ENCODE measurements around the gene FOXP4.

The FOXP4 gene

DNA sequence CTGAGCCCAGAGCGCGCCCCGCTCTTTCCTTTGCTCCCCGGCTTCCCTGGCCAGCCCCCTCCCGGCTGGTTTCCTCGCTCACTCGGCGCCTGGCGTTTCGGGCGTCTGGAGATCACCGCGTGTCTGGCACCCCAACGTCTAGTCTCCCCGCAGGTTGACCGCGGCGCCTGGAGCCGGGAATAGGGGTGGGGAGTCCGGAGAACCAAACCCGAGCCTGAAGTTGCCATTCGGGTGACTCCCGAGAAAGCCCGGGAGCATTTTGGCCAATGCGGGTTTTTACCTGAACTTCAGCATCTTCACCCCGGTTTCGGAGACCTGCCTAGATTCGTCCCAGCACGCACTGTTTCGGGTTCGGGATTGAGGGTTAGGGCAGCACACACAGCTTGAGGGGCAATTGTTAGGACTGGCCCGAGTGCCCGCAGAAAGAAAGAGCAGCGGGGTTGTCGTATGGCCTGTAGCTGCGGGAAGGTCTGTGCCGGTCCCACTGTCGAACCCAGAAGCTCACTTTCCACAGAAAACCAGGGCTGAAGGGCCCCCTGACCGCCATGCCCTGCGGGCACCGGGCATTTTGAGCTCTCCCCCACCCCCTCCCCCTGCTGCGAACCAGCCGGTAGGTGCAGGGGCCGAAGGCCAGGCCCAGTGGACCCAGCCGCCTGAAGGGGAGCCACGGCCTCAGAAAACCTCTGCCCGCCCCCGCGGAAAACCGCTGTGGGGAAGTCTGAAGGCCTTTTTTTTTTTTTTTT is 2.1 kb downstream of the FOXP4 start:
- peak; percentile 13 for DNase-seq

DNA sequence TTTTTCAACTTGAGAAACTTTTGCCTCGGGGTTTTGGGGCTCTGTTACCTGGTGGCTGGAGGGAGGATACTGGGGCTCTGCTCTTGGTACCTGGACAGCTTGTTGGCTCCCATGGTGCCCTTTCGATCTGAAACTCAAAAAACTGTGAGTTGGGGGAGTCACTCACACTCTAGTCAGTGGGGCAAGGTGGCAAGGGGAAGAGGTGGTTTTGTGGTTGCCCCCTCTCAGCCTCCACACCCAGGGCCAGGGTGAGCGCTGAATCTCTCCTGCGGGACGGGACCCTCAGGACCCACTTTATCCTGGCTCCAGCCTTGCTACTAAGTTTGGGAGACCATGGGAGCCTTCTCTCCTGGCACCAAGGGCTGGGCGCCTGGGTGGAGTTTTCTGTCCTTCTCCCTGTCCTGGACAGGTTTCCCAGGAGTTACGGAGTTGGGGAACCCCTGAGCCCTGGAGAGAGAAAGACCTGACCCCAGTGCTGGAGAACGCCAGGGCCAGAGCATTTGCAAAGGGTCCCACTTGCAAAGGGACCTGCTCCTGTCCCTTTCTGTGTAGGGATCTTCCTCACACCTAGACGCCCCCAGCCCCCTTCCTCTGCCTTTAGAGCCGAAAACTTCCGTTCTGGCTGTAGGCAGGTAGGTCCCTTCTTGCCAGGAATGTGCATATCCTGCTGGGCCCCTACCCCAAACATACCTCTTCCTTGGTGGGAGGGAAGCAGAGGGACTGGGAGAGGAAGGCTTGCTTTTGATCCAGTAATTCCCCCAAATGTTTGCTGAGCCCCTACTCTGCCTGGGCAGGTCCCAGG is 2.9 kb downstream of the FOXP4 start:
- DNase-seq, result no peak

DNA sequence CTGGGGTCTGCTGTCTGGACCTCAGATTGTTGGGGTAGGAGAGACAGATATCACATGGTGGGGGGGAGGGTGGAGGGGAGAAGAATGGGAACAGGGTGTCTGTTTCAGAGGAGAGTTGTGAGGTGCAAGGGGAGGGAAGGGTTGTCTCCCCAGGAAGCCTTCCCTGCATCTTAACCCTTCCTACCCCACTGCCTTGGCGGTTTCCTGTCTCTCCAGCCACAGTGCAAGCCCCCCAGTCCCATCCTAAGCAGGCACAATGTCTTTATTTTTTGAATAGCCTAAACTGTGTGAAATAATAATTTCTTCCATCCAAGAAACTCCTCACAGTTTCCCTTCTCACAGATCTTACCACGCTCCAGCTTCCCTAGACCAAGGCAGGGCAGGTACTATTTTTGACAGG is 3.5 kb downstream of the FOXP4 start:
- DNase-seq, result no peak

DNA sequence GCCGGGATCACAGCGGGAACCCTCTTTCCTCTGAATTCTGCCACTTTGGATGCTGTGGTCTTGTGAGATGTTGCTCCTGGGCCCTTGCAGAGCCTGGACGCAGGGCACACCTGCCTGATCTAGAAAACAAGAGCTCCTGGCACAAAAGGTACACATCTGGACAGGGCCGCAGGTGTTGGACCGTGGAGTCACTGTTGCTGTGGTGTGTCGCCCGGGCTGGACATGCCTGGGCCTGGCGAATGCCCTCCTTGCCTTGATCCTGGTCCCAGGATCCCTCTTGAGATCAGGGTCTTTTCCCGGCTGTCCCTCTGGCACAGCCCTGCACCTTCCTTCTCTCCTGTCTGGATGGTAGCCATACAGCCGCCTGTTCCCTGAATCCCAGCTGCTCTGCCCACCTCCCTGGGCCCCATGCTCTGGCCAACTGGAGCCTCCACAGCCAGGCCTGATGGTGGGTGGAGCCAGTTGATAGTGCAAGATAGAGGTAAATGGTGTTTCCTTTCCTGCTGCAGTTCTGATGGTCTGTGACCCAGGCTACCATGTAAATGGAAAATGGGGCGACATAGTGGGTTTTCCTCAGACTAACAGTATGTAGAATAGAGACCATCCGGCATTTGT is 5.0 kb downstream of the FOXP4 start:
- DNase-seq, result no peak

DNA sequence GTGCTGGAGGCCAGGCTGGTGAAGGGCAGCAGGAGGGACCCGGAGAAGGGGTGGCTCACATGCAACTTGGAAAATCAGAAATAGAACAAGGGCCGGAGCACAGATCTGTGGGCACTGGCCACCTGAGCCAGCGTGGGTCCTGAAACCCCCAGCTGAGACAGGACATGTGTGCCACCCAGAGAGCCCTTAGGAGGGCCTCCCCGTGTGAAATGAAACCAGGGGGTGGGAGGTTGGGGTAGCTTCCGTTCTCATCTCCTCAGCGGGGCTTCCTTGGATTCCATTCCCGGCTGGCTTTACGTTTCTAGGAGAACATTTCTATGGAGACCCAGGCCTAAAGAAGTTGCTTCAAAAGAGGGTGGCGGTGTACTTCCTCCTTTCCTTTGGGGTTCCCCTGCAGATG is 5.7 kb downstream of the FOXP4 start:
- no peak for DNase-seq

DNA sequence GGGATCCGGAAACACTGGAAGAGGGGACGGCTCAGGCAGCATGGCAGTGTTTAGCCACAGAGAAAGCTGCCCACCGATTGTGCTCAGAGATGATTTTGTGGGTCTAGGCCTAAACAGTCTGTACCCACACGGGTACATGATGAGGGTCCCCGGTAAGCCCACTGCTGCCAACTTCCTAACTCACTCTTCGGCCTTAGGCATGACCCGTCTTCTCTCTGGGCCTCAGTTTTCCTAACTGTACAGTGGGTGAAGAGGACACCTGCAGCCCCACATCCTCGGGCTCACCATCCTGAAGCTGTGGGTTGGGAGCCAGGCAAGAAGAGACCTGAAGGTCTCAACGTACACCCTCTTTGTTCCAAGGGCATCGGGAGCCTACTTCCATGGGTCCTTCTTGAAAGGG is 6.5 kb downstream of the FOXP4 start:
- DNase-seq, result no peak

DNA sequence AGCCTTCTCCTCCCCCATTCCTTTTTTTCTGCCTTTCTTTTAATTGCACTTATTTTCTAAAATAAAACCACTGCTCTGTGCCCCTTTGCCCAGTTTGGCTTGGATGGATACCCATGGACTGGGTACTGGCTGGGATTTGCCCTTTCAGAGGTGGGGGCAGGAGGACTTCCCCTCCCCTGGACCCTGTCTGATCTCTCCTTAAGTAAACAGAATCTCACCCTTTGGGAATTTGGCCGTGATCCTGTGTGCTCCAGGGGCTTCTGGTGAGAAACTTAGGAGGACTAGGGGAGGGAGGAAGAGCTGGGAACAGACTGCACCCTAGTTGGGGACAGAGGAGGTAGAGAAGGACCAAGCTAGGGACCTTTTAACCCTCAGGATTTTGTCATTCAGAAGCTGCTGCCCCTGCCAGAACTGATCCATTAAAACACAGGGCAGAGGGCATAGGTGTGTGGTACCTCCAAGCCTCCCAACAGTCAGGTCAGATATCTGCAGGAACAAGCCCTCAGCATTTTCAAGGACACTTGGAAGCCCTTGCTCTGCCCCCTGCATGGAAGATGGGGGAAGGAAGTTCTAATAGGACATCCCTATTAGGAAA is 7.3 kb downstream of the FOXP4 start:
- no peak for DNase-seq

DNA sequence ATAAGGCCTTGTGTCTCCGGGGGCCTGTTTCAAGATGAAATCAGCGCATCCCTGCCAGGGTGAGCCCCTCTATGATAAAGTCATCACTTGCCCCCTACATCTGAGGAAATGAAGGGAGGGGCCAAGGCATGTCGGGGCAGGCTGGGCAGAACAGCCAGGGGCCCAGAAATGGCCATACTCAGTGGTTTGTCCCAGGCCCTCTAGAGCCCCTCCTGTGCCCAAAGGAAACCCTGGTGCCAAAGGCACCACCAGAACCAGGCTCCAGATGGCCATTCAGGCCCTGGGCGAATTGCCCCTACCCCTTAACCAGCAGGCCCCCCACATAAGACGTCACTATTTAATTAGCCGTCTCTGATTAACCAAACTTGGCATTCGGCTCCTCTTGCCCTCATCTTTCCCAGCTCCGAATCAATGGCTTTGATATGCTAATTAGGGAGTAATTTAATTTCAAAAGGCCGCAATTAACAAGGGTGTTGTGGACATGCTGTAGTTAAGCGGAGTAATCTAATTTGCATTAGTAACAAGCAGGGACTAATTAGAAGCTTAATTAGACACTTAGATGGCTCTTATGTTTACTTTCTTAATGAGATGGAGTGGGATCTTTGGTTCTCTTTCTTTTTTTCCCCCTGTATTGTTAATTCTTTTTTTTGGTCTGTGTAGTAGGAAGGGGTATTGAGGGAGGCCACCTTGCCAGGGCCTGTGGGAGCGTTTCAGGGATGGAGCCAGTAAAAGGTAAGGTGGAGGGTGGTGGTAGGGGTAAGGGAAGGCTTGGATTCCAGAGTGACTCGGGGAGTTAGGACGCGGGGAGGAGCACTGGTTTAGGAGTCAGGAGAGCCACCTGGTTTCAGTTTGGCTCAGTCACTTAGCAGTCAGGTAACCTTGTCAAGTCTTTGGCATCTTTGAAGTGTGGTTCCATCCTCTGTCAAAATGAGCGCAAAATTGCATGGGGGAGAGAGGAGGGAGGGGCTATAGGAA is 9.4 kb downstream of the FOXP4 start:
- no peak for DNase-seq

DNA sequence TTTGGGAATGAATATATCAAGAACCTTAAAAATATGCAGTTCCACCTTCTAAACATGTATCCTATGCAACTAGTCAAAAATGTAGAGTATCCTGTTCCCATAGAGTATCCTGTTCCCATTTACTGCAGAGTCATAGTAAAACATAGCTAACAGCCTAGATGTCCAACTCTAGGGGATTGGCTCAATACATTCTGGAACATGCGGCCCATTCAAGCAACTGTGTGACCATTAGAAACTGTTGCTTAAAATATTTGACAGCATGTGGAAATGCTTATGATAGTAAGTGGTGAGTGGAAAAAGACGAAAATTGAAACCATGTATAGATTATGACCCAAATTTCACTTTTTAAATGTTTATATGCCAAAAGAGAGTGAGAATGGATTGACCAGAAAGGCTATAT is 11.2 kb downstream of the FOXP4 start:
- DNase-seq, result no peak

DNA sequence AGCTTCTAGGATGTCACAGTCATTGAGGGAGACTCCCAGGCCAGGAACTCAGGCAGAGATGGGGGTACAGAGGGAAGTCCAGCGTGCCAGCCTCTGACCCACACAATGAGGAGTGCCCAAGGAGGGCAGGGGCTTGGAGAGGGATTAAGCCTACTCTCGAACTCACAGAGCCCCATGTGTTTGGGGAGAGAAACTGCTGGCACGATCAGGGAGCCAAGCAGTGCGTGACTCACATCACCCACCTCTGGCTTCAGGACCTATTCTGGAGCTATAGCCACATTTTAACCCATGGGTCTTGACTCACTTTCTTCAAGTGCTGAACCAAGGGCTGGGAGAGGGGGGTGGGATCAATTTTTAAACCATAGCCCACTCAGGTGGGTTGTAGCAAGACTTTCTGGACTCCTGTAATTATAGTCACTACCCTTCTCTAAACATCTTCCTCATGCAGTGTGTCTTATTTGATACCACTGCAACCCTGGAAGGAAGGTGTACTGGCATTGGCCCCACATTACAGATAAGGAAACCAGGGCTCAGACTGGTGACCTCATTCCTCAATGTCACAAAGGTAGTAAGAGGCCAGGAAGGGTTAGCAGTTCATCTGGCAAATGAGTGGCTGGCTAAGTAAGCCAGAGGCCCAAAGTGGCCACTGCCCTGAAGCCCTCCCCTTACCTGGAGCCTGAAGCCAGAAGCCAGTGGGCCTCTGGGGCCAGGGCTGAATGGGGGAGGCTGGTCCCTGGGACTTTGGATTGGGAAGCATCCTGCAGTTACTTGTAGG is 12.0 kb downstream of the FOXP4 start:
- no peak for DNase-seq

DNA sequence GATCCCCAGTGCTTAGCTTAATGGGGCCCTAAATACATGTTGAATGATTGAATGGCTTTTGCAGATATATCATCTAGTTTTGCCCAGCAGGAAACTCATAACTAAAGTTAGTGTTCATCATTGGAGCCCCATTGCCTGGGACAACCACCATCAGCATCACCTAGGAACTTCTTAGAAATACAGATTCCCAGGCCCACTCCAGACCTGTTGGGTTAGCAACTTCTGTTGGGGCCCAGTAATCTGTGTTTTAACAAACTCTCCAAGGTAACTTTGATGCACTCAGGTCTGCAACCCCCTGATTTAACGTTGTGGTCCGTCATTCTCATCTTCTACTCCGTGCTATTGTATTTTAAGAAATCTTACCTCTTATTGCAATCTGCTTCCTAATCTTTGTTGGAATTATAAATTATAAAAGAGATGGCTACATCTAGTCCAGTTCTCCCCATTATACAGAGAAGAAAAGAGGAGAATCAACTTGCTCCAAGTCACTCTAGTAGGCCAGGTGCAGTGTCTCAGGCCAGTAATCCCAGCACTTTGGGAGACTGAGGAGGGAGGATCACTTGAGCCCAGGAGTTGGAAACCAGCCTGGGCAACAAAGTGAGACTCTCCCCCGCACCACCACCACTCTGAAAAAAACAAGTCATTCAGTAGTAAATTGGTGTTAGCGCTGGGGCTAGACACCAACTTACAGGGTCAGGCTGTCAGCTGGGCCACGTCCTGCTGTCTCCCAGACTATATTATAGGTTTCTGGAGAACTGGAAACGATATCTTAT is 13.7 kb downstream of the FOXP4 start:
- no peak for DNase-seq

DNA sequence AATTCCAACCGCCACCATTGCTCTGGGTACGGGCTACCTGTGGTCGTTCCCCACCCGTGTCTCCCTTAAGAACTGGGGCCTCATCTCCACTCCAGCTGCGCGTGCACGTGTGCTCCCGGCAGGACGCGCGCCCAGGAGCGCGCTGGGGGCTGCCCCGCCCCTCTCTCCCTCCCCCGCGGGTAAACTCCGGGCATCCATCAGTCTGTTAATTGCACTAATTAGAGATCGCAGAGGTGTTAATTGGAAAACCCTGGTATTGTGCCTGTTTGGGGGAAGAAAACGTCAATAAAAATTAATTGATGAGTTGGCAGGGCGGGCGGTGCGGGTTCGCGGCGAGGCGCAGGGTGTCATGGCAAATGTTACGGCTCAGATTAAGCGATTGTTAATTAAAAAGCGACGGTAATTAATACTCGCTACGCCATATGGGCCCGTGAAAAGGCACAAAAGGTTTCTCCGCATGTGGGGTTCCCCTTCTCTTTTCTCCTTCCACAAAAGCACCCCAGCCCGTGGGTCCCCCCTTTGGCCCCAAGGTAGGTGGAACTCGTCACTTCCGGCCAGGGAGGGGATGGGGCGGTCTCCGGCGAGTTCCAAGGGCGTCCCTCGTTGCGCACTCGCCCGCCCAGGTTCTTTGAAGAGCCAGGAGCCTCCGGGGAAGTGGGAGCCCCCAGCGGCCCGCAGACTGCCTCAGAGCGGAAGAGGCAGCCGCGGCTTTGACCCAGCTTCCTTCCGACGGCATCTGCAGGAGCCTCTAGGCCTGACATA is 14.4 kb downstream of the FOXP4 start:
- peak; percentile 81 for DNase-seq

DNA sequence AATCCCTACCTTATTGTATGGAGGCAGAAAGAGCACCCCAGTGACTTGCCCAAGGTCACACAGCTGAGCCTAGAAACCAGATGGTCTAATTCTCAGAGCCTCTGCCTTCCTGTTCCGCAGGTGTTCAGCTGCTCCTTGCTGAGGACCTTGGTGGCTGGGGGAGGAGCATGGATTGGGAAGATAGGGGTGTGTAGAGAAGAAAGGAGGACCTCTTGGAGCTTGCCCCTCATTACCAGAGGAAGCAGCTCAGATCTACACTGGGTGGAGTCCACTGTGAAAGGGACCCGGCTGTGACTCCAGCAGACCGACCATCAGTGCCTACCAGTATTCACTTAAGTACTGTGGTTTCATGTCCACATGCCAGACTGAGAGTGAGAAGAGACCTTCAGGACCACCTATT is 15.2 kb downstream of the FOXP4 start:
- no peak for DNase-seq

DNA sequence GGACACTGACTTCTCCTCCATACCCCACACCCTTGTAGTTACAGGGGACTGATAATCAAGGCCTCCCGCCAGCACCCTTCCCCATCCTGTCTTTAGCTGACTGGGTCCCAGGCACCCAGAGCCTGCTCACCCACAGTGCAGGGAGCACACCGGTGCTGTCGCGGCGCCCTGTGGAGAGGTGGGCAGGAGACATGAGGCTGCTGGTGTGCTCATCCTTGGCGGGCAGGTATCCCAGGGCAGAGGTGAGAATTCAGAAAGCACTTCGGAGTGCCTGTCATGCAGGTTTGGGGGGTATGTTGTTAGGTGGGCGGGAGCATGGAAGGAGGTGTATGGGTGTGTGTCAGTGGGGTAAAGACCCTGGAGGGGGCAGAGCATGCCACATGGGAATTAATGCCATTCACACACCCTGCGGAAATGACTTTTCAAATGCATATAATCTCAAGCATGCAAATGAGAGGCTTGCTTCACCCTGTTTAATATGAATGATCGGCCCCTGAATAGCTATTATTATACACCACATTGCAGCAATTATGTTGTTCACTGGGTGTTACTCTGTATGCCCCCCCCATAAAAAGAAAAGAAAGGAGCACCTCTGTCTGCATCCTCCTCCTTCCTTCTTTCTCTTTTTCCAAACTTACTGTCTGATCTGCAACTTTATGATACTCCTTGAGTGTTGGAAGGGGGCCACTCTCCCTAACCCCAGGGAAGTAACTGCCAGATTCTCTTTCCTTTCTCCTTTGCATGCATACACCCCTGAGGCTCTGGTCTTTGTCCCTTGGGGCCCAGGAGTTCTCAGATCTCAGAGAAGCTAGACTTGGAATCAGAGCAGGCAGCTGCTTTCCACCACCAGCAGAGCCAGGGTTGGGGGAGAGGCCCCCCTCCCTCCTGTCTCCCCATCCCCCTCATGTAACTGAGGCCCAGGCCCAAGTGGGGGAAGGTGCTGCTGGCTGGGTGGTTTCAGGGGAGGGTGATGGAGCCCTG is 16.0 kb downstream of the FOXP4 start:
- DNase-seq, result no peak

DNA sequence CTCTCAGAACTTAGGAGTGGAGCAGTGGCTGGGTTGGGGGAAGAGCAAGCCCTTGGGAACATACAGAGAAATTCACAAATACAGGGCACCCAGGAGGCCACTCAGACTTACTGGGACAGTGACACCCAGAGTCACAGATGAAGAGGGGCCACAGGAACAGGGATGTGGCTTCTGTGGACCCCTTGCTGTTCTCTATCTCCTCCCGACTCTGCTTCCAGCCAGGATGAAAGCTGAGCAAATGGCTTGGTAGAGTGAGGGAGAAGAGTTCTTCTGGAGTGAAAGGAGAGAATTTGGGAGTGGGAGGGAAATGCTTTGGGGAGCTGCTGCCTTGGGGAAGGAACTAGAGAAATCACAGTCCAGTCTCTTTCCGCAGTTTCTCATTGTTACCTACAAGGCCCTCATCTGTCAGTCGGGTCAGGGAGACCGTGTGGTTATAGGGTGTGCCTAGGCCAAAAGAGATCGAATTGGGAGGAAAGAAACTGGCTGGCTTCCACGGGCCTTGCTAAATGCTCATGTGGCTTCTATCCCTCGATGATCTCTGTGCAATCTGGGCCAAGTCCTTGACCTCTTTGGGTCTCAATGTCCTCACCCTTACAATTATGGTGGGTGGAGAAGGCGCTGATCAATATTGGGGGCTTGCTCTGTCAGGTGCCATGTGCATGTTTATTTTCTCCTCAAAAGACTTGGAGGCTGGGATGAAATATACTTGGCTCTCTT is 17.0 kb downstream of the FOXP4 start:
- no peak for DNase-seq

DNA sequence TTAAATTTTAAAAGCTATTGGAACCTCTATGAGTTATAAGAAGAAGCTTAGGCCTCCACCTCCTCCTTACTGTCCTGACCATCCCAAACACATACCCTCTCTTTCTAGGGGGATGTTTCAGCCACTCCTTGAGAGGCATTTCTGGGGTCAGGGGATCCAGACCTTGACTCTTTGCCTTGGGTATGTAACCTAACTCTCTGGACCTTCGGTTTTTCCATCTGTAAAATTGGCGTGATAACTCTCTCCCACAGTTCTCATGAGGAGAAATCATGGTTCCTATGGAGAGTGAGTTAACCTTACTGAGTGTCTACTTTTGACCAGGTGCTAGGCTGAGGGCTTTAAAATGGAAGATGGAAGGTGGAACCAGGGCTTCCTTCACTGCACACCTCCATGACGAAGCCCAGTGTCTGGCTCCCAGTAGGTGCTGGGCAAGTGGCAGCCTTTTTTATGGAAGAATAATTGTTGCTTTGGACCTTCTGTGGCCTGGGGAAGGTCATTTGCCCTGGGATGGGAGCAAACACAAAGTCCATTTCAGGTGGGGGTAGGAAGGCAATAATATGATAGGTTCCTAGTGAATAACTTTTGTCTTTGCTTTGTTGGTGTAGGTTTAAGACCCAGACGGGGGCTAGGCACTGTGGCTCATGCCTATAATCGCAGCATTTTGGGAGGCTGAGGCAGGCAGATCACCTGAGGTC is 18.4 kb downstream of the FOXP4 start:
- DNase-seq, result no peak

DNA sequence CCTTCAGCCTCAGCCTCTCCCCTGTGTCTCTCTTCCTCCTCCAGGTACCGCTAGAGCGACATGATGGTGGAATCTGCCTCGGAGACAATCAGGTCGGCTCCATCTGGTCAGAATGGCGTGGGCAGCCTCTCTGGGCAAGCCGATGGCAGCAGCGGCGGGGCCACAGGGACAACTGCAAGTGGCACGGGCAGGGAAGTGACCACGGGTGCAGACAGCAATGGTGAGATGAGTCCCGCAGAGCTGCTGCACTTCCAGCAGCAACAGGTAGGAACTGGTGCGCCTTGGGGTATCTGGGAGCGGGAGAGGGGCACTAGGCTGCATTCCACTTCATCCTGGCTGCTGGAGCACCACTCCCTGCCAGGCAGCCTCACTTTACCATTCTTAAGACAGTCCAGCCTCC is 19.5 kb downstream of the FOXP4 start:
- DNase-seq, result no peak

Data from hematopoietic multipotent progenitor cell treated with erythropoietin and hydrocortisone succinate and interleukin-3 and kit ligand, for 6 days (in vitro differentiated cells).